GM12878 (cell line): ENCODE data around the gene GPAT2. TPM values are rescaled to one million over a fixed set of nuclear protein-coding genes. Genes with fewer than 3 reads are reported as not detected.

Experiments
- ATAC-seq: fragments of 200-7000 bp; cut with Tn5 transposase; 3 replicates; pipeline ENCODE4 v1.9.1; 2020; ENCODE audit warnings: mild to moderate bottlenecking, moderate library complexity
- BruUV-seq: library from RNA; stranded (reverse); fragments of 400-500 nt; replicated peaks from 2 replicates; lab custom pipeline; 2021; lab: Mats Ljungman, UMichigan
- CTCF ChIA-PET: fragments of 300-600 bp; sonication (Branson Sonifier 250); formaldehyde crosslinking; extraction: SDS; loops from one replicate; lab custom pipeline; 2021; ENCODE audit warnings: inconsistent platforms; lab: Yijun Ruan, JAX
- POLR2A ChIA-PET: fragments of 350-600 bp; formaldehyde crosslinking; extraction: SDS; loops from one replicate; lab custom pipeline; 2021; ENCODE audit warnings: inconsistent platforms; lab: Charles Lee
- RAD21 ChIA-PET: fragments of 300-600 bp; sonication (Branson Sonifier 250); formaldehyde crosslinking; loops from one replicate; lab custom pipeline; 2023; ENCODE audit warnings: antibody characterized with exemption; ENCODE audit not compliant: unreplicated experiment; lab: Charles Lee
- SMC1A ChIA-PET: fragments of 300-600 bp; sonication (Branson Sonifier 250); formaldehyde crosslinking; loops from one replicate; lab custom pipeline; 2023; ENCODE audit not compliant: unreplicated experiment, uncharacterized antibody; lab: Charles Lee
- DNase-seq: peaks from one replicate; pipeline ENCODE4 v3.0.0-alpha.2; 2011; ENCODE audit warnings: low read depth, low spot score
- FAIRE-seq: peaks from 3 replicates; lab custom pipeline; 2011; peaks lifted over from hg19 to GRCh38; lab: Jason Lieb, UNC
- H2AFZ ChIP-seq: 2 replicates; pipeline ENCODE4 v1.6.0; 2011; ENCODE audit warnings: low read depth, low read length, control low read depth; ENCODE audit not compliant: control insufficient read depth
- H3K27ac ChIP-seq: 2 replicates; pipeline ENCODE4 v1.5.1; 2011; ENCODE audit warnings: control low read depth; ENCODE audit not compliant: control insufficient read depth, insufficient read depth
- H3K27me3 ChIP-seq, 2 experiments: replicated peaks in 1 of 2; 2 replicates each; pipeline versions ENCODE4 v1.6.0 to v1.6.1; 2011; ENCODE audit warnings: low read length in 1 of 2; ENCODE audit not compliant: control insufficient read depth in 2 of 2, insufficient read depth in 2 of 2
- H3K36me3 ChIP-seq, 2 experiments: 2 replicates each; pipeline ENCODE4 v1.5.1; 2011; ENCODE audit warnings: low read length in 1 of 2; ENCODE audit not compliant: control insufficient read depth in 2 of 2, insufficient read depth in 2 of 2
- H3K4me1 ChIP-seq: 2 replicates; pipeline ENCODE4 v1.6.1; 2011; ENCODE audit warnings: mild to moderate bottlenecking, low read length, moderate library complexity, mixed read lengths; ENCODE audit not compliant: control insufficient read depth, insufficient read depth
- H3K4me2 ChIP-seq: 2 replicates; pipeline ENCODE4 v1.6.0; 2011; ENCODE audit warnings: control low read depth; ENCODE audit not compliant: control insufficient read depth, insufficient read depth
- H3K4me3 ChIP-seq: fragments of 200-600 bp; sonication (generic); 2 replicates; pipeline ENCODE4 v1.5.1; 2016
- H3K79me2 ChIP-seq: 2 replicates; pipeline ENCODE4 v1.6.0; 2011; ENCODE audit warnings: low read length; ENCODE audit not compliant: control insufficient read depth, insufficient read depth
- H3K9ac ChIP-seq: 2 replicates; pipeline ENCODE4 v1.8.0; 2011; ENCODE audit warnings: low read length, control low read depth, mixed read lengths; ENCODE audit not compliant: control insufficient read depth, insufficient read depth
- H3K9me3 ChIP-seq: replicated peaks from 3 replicates; pipeline ENCODE4 v1.5.1; 2011; ENCODE audit warnings: mild to moderate bottlenecking, low read length; ENCODE audit not compliant: control insufficient read depth, insufficient read depth
- H4K20me1 ChIP-seq: 2 replicates; pipeline ENCODE4 v1.6.0; 2011; ENCODE audit not compliant: control insufficient read depth, insufficient read depth
- ATF3 ChIP-seq: IDR thresholded peaks from 2 replicates; pipeline ENCODE4 v1.6.1; 2011; ENCODE audit warnings: low read depth, mild to moderate bottlenecking, low read length, moderate library complexity, borderline replicate concordance; ENCODE audit errors: extremely low read depth
- EGR1 ChIP-seq, 2 experiments: IDR thresholded peaks; 1 replicate in 1 of 2; 2 replicates in 1 of 2; pipeline ENCODE4 v1.6.1; 2011 to 2012; ENCODE audit warnings: low read depth in 2 of 2, low read length in 2 of 2, borderline replicate concordance in 1 of 2, mild to moderate bottlenecking in 1 of 2, moderate library complexity in 1 of 2
- EZH2 ChIP-seq: IDR thresholded peaks from 2 replicates; pipeline ENCODE4 v1.6.1; 2012; ENCODE audit warnings: low read depth, mild to moderate bottlenecking, control low read depth, inconsistent platforms, low read length, borderline replicate concordance; ENCODE audit not compliant: control insufficient read depth
- FOXM1 ChIP-seq: IDR thresholded peaks from 2 replicates; pipeline ENCODE4 v1.6.1; 2012; ENCODE audit warnings: low read depth, mild to moderate bottlenecking, inconsistent platforms, low read length, moderate library complexity
- IRF3 ChIP-seq: fragments of 450-650 bp; IDR thresholded peaks from 2 replicates; pipeline ENCODE4 v1.6.1; 2014; ENCODE audit warnings: mild to moderate bottlenecking
- MEF2B ChIP-seq: fragments of 450-650 bp; IDR thresholded peaks from 2 replicates; pipeline ENCODE4 v1.6.1; 2018; ENCODE audit warnings: mild to moderate bottlenecking, moderate library complexity; ENCODE audit not compliant: partially characterized antibody, poor library complexity, severe bottlenecking
- MYC ChIP-seq: IDR thresholded peaks from 2 replicates; pipeline ENCODE4 v1.6.1; 2011; ENCODE audit warnings: mild to moderate bottlenecking, low read length, moderate library complexity, inconsistent platforms; ENCODE audit not compliant: insufficient read depth, insufficient replicate concordance, insufficient read length, severe bottlenecking
- NFYA ChIP-seq: IDR thresholded peaks from 2 replicates; pipeline ENCODE4 v1.6.1; 2011; ENCODE audit warnings: low read depth, mild to moderate bottlenecking, low read length, improper control_type of control experiment, borderline replicate concordance
- POLR2AphosphoS5 ChIP-seq: IDR thresholded peaks from 2 replicates; pipeline ENCODE4 v1.6.1; 2011; ENCODE audit warnings: mild to moderate bottlenecking, low read length, inconsistent platforms
- RCOR1 ChIP-seq: conservative IDR thresholded peaks from 2 replicates; pipeline ENCODE4 v1.6.1; 2012; ENCODE audit warnings: low read depth, low read length, improper control_type of control experiment
- RELA ChIP-seq: fragments of 450-650 bp; IDR thresholded peaks from 2 replicates; pipeline ENCODE4 v1.8.0; 2014; ENCODE audit warnings: borderline replicate concordance; ENCODE audit not compliant: partially characterized antibody
- RELB ChIP-seq: fragments of 450-650 bp; IDR thresholded peaks from 2 replicates; pipeline ENCODE4 v1.6.1; 2017; ENCODE audit warnings: low read depth, mild to moderate bottlenecking, moderate library complexity
- SREBF1 ChIP-seq: IDR thresholded peaks from 2 replicates; pipeline ENCODE4 v1.6.1; 2012; ENCODE audit warnings: mild to moderate bottlenecking, low read length
- WGBS: methylation state at CpG from one replicate; pipeline ENCODE4 v1.1.6; 2016; ENCODE audit warnings: low lambda C conversion rate; ENCODE audit not compliant: insufficient replicate concordance, insufficient coverage; ENCODE audit errors: missing lambda C conversion rate; 5-methylcytosine and 5-hydroxymethylcytosine counted together
- in situ Hi-C: fragments of 300-500 bp; cut with MboI; formaldehyde crosslinking; loops from 9 replicates; pipeline ENCODE4 v1.14.3; 2018; ENCODE audit warnings: mixed read lengths
- intact Hi-C: fragments of 100-400 bp; cut with micrococcal nuclease; formaldehyde crosslinking; loops from one replicate; pipeline ENCODE4 v1.14.2; 2022; ENCODE audit not compliant: unreplicated experiment
- polyA plus RNA-seq, 11 experiments: library from polyadenylated mRNA; depleted of rRNA in 4 of 11; unstranded in 6 of 11; stranded (reverse) in 5 of 11; fragments of >200 nt; fragmentation: Nextera tagmentation in 4 of 11; fragmentation: Illumina TruSeq in 1 of 11; extraction: Ambion mirVana in 4 of 11; extraction: Trizol in 1 of 11; gene quantifications; 1 replicate in 1 of 11; 2 replicates in 10 of 11; pipeline versions ENCODE4 v1.2.1 to v1.2.3, GENCODE V29; 2011 to 2016; ENCODE audit warnings: inconsistent platforms in 2 of 11, missing spikeins in 2 of 11, low read depth in 1 of 11
- total RNA-seq, 4 experiments: library from RNA; depleted of rRNA in 3 of 4; stranded (reverse); fragments of >200 nt in 3 of 4; fragmentation: Illumina TruSeq in 1 of 4; extraction: Trizol in 1 of 4; gene quantifications; 2 replicates each; pipeline versions ENCODE4 v1.2.1 to v1.2.3, GENCODE V29; 2013 to 2021

The GPAT2 gene
- total and polyA plus RNA-seq, 10 of the 15 experiments (the other 5 are each of a cell fraction or from before 2014, with no cell fraction given), result 0.04 to 0.05 TPM; not detected in 8

- H3K9ac ChIP-seq, result no peak overlapping the region
- ATAC-seq (no peak), DNase-seq (no peak), FAIRE-seq (no peak)
- H3K27ac ChIP-seq, result no peak overlapping the region
- no peaks in the 10 kb centered on the region for H4K20me1 ChIP-seq
- no peaks in the 10 kb centered on the region for H3K4me1 ChIP-seq
- ChIA-PET CTCF (interaction anchor here (1.3 kb wide), 1 partner anchor 57 kb away, joined by 4 read pairs; no protein-coding TSS in a partner anchor), RAD21 (no interaction called here), SMC1A (no interaction called here), POLR2A (no interaction called here)
- no peak overlapping the region for H3K4me3 ChIP-seq
- H2AFZ ChIP-seq, result no peak overlapping the region
- no peaks in the 10 kb centered on the region; the same call in 1 of the 3 replicates for H3K9me3 ChIP-seq
- no peak overlapping the region for H3K4me2 ChIP-seq
- TF ChIP-seq NFYA (no peak), SREBF1 (no peak), RELA (no peak), MEF2B (no peak), POLR2AphosphoS5 (no peak), EZH2 (no peak)
- H3K79me2 ChIP-seq, result no peaks in the 10 kb centered on the region
- no peaks in the 10 kb centered on the region; a peak in 1 of 4 replicates for H3K27me3 ChIP-seq
- 10% methylated on average over 6 of the region's 6 CpGs for WGBS
- in situ Hi-C loops (loop anchor here (10.0 to 25.0 kb wide), 2 partner anchors 59 to 1938 kb away; no protein-coding TSS in a partner anchor), intact Hi-C loops (no loop called here)
- no peaks in the 10 kb centered on the region for H3K36me3 ChIP-seq
- BruUV-seq, result no TSS peak
Measured at GRCh38 chr2:96074156-96074555, 39.4 kb upstream of the GPAT2 start.

GRCh38 chr2:96073170-96073775 is 38.6 kb upstream of the GPAT2 start:
- CTCF ChIA-PET, result no interaction called here
- TF ChIP-seq MYC (no peak), ATF3 (no peak), IRF3 (no peak), EGR1 (IDR thresholded peaks at IDR 0.05; ENCODE audit: borderline replicate concordance in 1 of 2, low read depth in 2 of 2, low read length in 2 of 2) (no peak), FOXM1 (no peak), RCOR1 (no peak), RELB (no peak)

More at GRCh38 chr2:96073170-96073775, 38.6 kb upstream of the GPAT2 start:
- DNase-seq (no peak), FAIRE-seq (no peak), ATAC-seq (no peak)
- RAD21 ChIA-PET, result no interaction called here
- no peak overlapping the region for H2AFZ ChIP-seq
- H3K27me3 ChIP-seq, result no peaks in the 10 kb centered on the region; a peak in 1 of 4 replicates
- H3K4me1 ChIP-seq, result no peaks in the 10 kb centered on the region
- H3K4me2 ChIP-seq, result no peak overlapping the region
- intact Hi-C loops, result no loop called here
- SMC1A ChIA-PET, result no interaction called here
- H3K9me3 ChIP-seq, result no peaks in the 10 kb centered on the region; the same call in 1 of the 3 replicates
- 35% methylated on average over 7 of the region's 7 CpGs for WGBS
- no peaks in the 10 kb centered on the region for H3K36me3 ChIP-seq
- POLR2A ChIA-PET, result no interaction called here
- H3K4me3 ChIP-seq, result no peak overlapping the region
- no peak overlapping the region for H3K9ac ChIP-seq
- in situ Hi-C loops, result loop anchor here (10.0 to 25.0 kb wide), 2 partner anchors 58 to 1939 kb away; no protein-coding TSS in a partner anchor
- no TSS peak for BruUV-seq
- H3K79me2 ChIP-seq, result no peaks in the 10 kb centered on the region
- H4K20me1 ChIP-seq, result no peaks in the 10 kb centered on the region
- no peak overlapping the region for H3K27ac ChIP-seq
